GM12873 (cell line): Measurements from ENCODE around the gene CCDC148.

Experiments
- TF ChIP-seq, protein P1 (sequence below): IDR thresholded peaks from 2 replicates; pipeline ENCODE4 v1.5.1; 2012; ENCODE audit warnings: low read depth, mild to moderate bottlenecking, moderate library complexity, low read length, control low read depth; ENCODE audit not compliant: insufficient read depth; ENCODE audit errors: missing control alignments

The CCDC148 gene

DNA sequence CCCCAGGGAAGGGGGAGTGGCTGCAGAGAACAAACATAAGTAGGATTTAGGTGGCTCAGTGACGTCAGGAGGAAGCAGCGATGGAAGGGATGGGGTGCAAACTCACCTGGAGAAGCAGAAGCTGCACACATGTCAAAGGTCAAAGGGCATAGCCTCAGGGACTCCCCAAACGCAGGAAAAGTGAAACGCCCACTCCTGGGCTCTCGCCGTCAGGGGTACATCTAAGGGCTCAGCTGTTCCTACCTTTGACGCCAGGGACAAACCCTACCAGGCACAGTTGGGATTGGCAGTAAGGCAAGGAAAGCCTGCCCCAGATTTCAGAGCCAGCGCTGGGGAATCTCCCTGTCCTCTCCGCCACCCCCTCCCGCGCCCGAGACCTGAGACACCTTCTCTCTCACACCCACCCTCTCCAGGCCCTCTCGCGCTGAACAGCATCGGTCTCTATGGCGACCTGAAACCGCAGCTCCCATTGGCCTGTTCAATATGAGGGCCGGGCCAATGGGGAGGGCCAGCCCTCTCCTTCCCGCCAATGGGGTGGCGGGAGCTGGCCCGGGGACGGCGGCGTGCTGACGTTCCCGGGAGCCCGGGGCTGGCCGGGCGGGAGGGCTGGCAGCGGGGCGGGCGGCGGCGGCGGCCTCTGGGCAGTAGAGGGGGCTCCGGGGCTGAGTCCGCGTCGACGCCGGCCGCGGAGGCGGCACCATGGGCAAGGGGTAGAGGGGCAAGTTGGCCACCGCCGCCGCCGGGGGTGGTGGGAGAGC is at the start of gene CCDC148, which contains the start of gene PKP4:
TSS of gene CCDC148 (minus strand) at position 445 of the 758 bp plus-strand sequence. CDS start at position 131, 314 bp downstream.
TSS of gene PKP4 (plus strand) at position 644 of the 758 bp plus-strand sequence. CDS start 76,233 bp downstream, outside the sequence.
- TF ChIP-seq, protein P1, sequence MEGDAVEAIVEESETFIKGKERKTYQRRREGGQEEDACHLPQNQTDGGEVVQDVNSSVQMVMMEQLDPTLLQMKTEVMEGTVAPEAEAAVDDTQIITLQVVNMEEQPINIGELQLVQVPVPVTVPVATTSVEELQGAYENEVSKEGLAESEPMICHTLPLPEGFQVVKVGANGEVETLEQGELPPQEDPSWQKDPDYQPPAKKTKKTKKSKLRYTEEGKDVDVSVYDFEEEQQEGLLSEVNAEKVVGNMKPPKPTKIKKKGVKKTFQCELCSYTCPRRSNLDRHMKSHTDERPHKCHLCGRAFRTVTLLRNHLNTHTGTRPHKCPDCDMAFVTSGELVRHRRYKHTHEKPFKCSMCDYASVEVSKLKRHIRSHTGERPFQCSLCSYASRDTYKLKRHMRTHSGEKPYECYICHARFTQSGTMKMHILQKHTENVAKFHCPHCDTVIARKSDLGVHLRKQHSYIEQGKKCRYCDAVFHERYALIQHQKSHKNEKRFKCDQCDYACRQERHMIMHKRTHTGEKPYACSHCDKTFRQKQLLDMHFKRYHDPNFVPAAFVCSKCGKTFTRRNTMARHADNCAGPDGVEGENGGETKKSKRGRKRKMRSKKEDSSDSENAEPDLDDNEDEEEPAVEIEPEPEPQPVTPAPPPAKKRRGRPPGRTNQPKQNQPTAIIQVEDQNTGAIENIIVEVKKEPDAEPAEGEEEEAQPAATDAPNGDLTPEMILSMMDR: no peak

DNA sequence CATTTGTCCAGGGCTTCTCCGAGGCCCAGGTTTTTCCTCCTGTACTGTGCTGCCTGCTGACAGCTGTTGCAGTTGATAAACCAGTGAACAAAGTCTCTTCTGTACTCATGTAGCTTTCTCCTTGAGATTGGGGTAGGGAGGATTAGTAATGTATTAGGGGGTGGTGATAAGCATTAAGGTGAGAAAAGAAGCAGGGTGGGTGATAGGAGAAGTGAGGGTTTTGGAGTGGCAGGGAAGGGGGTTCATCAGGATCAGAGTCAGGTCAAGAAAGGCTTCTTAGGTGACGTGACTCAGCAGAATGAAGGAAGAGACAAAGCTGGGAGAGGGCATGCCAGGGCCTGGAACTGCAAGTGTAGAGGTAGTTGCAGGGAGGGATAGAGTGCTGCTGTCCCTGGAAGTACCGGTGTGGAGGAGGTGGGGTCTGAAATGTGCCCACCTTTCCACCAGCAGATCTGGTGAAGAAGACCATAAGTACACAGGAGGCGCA is 48.9 kb upstream of the CCDC148 start:
- TF ChIP-seq, protein P1: no peak

DNA sequence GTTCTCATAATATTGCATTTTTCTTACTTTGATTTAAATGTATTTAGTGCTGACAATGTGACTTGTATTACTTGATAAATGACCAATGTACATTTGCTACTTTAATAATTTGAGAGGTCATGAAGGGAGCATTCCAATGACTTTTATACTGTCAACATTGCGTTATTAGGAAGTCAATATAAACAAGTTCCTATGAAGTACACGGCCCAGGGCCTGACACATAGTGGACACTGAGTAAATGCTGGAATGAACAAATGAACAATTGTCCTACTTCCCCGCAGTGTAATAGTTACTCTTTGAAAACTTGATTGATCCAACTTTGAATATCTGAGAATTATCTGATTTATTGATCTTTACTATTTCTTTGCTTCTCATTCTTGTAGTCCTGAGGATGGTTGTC is 47.5 kb upstream of the CCDC148 start:
- TF ChIP-seq, protein P1: no peak

DNA sequence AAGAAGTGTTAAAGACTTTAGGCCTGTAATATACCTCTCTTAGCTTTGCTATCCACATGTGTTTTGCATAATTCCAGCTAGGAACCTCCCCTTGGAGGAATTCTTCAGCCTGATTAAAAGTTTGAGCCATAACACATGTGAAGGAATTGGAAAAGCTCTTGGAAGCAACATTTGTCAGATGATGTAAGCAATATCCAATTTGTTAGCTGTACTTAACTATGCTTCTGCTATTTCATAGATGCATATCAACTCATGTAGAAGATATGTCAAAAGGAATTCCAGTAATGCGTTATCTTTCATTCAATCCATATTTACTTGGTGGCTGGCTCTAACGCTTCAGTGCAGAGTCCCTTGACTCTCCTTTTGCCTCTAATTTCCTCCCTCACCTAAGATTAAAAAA is 46.4 kb upstream of the CCDC148 start:
- TF ChIP-seq, protein P1: no peak

DNA sequence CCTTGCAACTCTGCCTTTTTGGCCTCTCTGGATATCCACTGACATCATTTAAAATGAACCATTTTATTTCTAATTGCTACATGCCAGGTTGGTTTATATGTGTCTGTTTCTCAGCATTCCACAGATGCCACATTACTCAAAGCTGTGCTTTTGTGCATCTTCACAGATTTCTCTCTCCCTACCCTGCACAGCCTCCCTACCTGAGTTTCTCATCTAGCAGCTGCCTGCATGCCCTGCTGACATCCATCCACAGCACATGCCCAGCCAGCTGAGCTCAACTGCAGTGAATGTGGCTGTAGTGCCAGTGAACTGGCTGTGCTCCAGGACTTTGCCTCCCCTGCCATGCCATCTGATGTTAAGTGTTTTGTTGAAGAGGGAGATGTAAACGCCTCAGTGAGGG is 44.7 kb upstream of the CCDC148 start:
- TF ChIP-seq, protein P1: no peak

- TF ChIP-seq, protein P1: no peak
These were observed 43.8 kb upstream of the CCDC148 start for GRCh38 chr2:158500333-158500732.

GRCh38 chr2:158499383-158499782 is 42.8 kb upstream of the CCDC148 start:
- TF ChIP-seq, protein P1: no peak
